ENCODE measurements around the gene LYSMD2. TPM values are rescaled to one million over a fixed set of nuclear protein-coding genes. Genes with fewer than 3 reads are reported as not detected.

Gene LYSMD2
- total and polyA plus RNA-seq, 9 of the 15 experiments (the other 6 are each of a cell fraction or from before 2014, with no cell fraction given), result 4.3 to 30.3 (median 9.8) TPM

- 0 out of 6 replicates have a peak, but pooled peaks of 1 of the 3 experiments have one; percentile 3 for TF ChIP-seq CTCF (IDR thresholded peaks at IDR 0.05 in 2 of 3, conservative IDR thresholded peaks at IDR 0.05 in 1 of 3; ENCODE audit: insufficient read depth in 2 of 3, low read depth in 1 of 3, low read length in 3 of 3)
- peak; percentile 58; the same call in 1 of the 2 replicates for TF ChIP-seq POLR2G (IDR thresholded peaks at IDR 0.05; ENCODE audit: low read depth, low read length)
- TF ChIP-seq E2F5 (CRISPR knock-in tag; IDR thresholded peaks at IDR 0.05), result peak; percentile 81; the same call in 1 of the 2 replicates
- no peak for TF ChIP-seq ADNP (tag; IDR thresholded peaks at IDR 0.05)
- peak; percentile 64; the same call in 1 of the 2 replicates for TF ChIP-seq ZBTB33 (CRISPR knock-in tag; IDR thresholded peaks at IDR 0.05)
- peak in 1 of 2 experiments; percentile 30; a peak in 1 of 4 replicates for TF ChIP-seq BCLAF1 (IDR thresholded peaks at IDR 0.05; ENCODE audit: borderline replicate concordance in 1 of 2, control insufficient read depth in 1 of 2, low read depth in 2 of 2, low read length in 1 of 2)
- TF ChIP-seq ZBTB2 (IDR thresholded peaks at IDR 0.05), result peak; percentile 80
- peak; percentile 41; the same call in 1 of the 2 replicates for TF ChIP-seq ZBTB7A (IDR thresholded peaks at IDR 0.05; ENCODE audit: borderline replicate concordance, control insufficient read depth, low read depth, low read length)
- no peak for TF ChIP-seq RBM34 (IDR thresholded peaks at IDR 0.05; ENCODE audit: borderline replicate concordance, insufficient read depth, low read length)
- TF ChIP-seq ZNF76 (CRISPR knock-in tag; IDR thresholded peaks at IDR 0.05; ENCODE audit: borderline replicate concordance), result 0 out of 2 replicates have a peak, but pooled peaks have one; percentile 21
- peak; percentile 99 for TF ChIP-seq CREM (IDR thresholded peaks at IDR 0.05; ENCODE audit: low read depth)
- no peak for TF ChIP-seq NFATC3 (IDR thresholded peaks at IDR 0.05)
- TF ChIP-seq MNT (conservative IDR thresholded peaks at IDR 0.05), result peak; percentile 65 to 93; a peak in 3 of 4 replicates
- TF ChIP-seq POLR2A (conservative IDR thresholded peaks at IDR 0.05), result peak; percentile 61
- TF ChIP-seq MECOM (CRISPR knock-in tag; IDR thresholded peaks at IDR 0.05), result peak; percentile 47; the same call in 1 of the 2 replicates
Observed at GRCh38 chr15:51681303-51681963, 56.0 kb downstream of the LYSMD2 start, which contains the start of gene SCG3 (continued).

Measured in K562 (cell line).